ENCODE data around the gene MAMDC4. TPM values are rescaled to one million over a fixed set of nuclear protein-coding genes. Genes with fewer than 3 reads are reported as not detected.

MAMDC4 gene
- total RNA-seq, 1 donor from 2014 or later, result 36.7 TPM

DNA sequence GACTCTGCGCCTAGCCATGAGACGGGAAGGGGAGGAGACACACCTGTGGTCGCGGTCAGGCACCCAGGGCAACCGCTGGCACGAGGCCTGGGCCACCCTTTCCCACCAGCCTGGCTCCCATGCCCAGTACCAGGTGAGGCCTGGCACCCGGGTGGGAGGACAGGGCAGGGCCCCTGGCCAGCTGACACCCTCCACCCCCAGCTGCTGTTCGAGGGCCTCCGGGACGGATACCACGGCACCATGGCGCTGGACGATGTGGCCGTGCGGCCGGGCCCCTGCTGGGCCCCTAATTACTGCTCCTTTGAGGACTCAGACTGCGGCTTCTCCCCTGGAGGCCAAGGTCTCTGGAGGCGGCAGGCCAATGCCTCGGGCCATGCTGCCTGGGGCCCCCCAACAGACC is 5.0 kb downstream of the MAMDC4 start:
- no peaks in the 10 kb centered on the region for H3K9me3 Mint-ChIP-seq (ENCODE audit: low read depth)
- TF ChIP-seq, protein P1, sequence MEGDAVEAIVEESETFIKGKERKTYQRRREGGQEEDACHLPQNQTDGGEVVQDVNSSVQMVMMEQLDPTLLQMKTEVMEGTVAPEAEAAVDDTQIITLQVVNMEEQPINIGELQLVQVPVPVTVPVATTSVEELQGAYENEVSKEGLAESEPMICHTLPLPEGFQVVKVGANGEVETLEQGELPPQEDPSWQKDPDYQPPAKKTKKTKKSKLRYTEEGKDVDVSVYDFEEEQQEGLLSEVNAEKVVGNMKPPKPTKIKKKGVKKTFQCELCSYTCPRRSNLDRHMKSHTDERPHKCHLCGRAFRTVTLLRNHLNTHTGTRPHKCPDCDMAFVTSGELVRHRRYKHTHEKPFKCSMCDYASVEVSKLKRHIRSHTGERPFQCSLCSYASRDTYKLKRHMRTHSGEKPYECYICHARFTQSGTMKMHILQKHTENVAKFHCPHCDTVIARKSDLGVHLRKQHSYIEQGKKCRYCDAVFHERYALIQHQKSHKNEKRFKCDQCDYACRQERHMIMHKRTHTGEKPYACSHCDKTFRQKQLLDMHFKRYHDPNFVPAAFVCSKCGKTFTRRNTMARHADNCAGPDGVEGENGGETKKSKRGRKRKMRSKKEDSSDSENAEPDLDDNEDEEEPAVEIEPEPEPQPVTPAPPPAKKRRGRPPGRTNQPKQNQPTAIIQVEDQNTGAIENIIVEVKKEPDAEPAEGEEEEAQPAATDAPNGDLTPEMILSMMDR (IDR thresholded peaks at IDR 0.05; ENCODE audit: unreplicated experiment), result no peak
- H3K36me3 Mint-ChIP-seq (ENCODE audit: insufficient read depth), result peaks cover 2% of the 10 kb centered on the region
- no peak overlapping the region for H3K27ac Mint-ChIP-seq
- DNase-seq (ENCODE audit: low spot score, unreplicated experiment), result no peak
- H3K4me3 Mint-ChIP-seq (ENCODE audit: low read depth), result no peak overlapping the region
- no peaks in the 10 kb centered on the region for H3K4me1 Mint-ChIP-seq (ENCODE audit: low read depth)
- H3K27me3 Mint-ChIP-seq, result no peaks in the 10 kb centered on the region

GRCh38 chr9:136857581-136858412 is 5.7 kb downstream of the MAMDC4 start:
- Mint-ChIP-seq H3K4me1 (ENCODE audit: low read depth) (no peaks in the 10 kb centered on the region), H3K9me3 (ENCODE audit: low read depth) (no peaks in the 10 kb centered on the region), H3K27me3 (no peaks in the 10 kb centered on the region), H3K4me3 (ENCODE audit: low read depth) (no peak overlapping the region), H3K36me3 (ENCODE audit: insufficient read depth) (peaks cover 2% of the 10 kb centered on the region), H3K27ac (no peak overlapping the region)
- peak; percentile 10 for DNase-seq (ENCODE audit: low spot score, unreplicated experiment)
- TF ChIP-seq, protein P1 (IDR thresholded peaks at IDR 0.05; ENCODE audit: unreplicated experiment), result no peak

DNA sequence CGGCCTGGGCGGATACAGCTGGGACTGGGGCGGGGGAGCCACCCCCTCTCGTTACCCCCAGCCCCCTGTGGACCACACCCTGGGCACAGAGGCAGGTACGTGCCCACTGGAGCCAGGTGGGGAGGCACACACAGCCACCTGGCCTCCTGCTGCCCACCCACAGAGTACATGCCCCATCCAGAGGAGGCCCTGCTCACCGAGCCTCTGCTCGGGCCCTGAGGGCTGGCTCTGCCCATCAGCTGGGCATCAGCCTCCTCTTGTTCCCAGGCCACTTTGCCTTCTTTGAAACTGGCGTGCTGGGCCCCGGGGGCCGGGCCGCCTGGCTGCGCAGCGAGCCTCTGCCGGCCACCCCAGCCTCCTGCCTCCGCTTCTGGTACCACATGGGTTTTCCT is 6.3 kb downstream of the MAMDC4 start:
- H3K9me3 Mint-ChIP-seq (ENCODE audit: low read depth), result no peaks in the 10 kb centered on the region
- TF ChIP-seq, protein P1 (IDR thresholded peaks at IDR 0.05; ENCODE audit: unreplicated experiment), result no peak
- no peak overlapping the region for H3K4me3 Mint-ChIP-seq (ENCODE audit: low read depth)
- H3K27ac Mint-ChIP-seq, result no peak overlapping the region
- DNase-seq (ENCODE audit: low spot score, unreplicated experiment), result no peak
- no peaks in the 10 kb centered on the region for H3K27me3 Mint-ChIP-seq
- no peaks in the 10 kb centered on the region for H3K4me1 Mint-ChIP-seq (ENCODE audit: low read depth)
- peaks cover 3% of the 10 kb centered on the region for H3K36me3 Mint-ChIP-seq (ENCODE audit: insufficient read depth)

DNA sequence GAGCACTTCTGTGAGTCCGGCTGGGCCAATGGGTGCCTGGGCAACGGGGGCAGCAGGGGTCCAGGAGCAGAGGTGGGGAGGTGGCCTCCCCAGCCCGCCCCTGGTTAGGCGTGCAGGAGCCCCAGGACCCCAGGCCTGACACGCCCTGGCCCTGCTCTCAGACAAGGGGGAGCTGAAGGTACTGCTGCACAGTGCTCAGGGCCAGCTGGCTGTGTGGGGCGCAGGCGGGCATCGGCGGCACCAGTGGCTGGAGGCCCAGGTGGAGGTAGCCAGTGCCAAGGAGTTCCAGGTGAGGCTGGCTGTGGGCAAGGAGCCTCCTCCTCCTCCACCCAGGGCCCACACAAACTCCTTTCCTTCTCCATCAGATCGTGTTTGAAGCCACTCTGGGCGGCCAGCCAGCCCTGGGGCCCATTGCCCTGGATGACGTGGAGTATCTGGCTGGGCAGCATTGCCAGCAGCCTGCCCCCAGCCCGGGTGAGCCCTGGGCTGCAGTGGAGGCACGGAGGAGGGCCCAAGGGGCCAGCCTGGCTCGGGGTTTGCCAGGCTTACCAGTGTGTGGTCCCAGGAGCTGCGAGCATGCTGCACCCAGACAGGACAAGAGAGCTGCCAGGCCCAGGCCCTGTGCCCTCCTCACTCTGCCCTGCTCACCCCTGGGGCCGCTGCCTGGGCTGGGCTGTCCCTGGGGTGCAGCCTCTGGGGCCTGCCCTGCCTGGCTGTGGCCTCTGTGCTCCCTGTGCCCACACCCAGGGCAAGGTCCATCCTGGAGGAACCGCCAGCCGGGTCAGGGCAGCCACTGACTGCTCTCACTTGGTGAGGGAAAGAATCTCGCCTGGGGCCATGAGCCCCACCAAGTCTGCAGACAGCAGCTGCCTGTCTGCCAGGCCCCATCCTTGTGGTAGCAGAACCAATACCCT is 7.0 kb downstream of the MAMDC4 start:
- Mint-ChIP-seq H3K27ac (no peak overlapping the region), H3K4me1 (ENCODE audit: low read depth) (no peaks in the 10 kb centered on the region), H3K9me3 (ENCODE audit: low read depth) (no peaks in the 10 kb centered on the region), H3K4me3 (ENCODE audit: low read depth) (no peak overlapping the region), H3K36me3 (ENCODE audit: insufficient read depth) (peaks cover 5% of the 10 kb centered on the region), H3K27me3 (no peaks in the 10 kb centered on the region)
- TF ChIP-seq, protein P1 (IDR thresholded peaks at IDR 0.05; ENCODE audit: unreplicated experiment), result no peak
- no peak for DNase-seq (ENCODE audit: low spot score, unreplicated experiment)

- TF ChIP-seq, protein P1 (IDR thresholded peaks at IDR 0.05; ENCODE audit: unreplicated experiment), result no peak
- no peaks in the 10 kb centered on the region for H3K27me3 Mint-ChIP-seq
- no peaks in the 10 kb centered on the region for H3K9me3 Mint-ChIP-seq (ENCODE audit: low read depth)
- H3K4me3 Mint-ChIP-seq (ENCODE audit: low read depth), result no peak overlapping the region
- H3K36me3 Mint-ChIP-seq (ENCODE audit: insufficient read depth), result peaks cover 5% of the 10 kb centered on the region
- H3K27ac Mint-ChIP-seq, result no peak overlapping the region
- H3K4me1 Mint-ChIP-seq (ENCODE audit: low read depth), result peaks cover 3% of the 10 kb centered on the region
- no peak for DNase-seq (ENCODE audit: low spot score, unreplicated experiment)
These were observed 8.4 kb downstream of the MAMDC4 start for GRCh38 chr9:136860529-136860928.

Data from progenitor cell of endocrine pancreas (in vitro differentiated cells).